ENCODE data around the gene WSCD2.

DNA sequence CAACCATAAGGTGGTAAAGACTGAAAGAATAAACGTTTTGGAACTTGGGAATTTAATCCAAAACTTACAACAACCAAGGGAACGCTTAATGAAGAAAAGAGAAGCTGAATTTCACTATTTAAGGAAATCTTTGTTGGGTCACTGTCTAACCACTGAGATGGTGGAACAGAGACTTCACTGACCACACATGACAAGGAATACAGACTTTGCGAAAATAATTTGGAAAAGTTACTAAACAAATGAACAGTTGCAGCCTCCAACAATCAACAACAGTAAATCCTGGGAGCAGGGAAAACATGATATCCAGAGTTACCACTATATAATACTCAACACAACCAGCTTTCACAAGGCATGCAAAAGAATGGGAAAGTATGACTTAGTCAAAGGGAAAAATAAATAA lies 131.0 kb downstream of the WSCD2 start:
- TF ChIP-seq MXI1 (IDR thresholded peaks at IDR 0.05; ENCODE audit: borderline replicate concordance, low read depth, low read length) = no peak
- TF ChIP-seq, protein P1, sequence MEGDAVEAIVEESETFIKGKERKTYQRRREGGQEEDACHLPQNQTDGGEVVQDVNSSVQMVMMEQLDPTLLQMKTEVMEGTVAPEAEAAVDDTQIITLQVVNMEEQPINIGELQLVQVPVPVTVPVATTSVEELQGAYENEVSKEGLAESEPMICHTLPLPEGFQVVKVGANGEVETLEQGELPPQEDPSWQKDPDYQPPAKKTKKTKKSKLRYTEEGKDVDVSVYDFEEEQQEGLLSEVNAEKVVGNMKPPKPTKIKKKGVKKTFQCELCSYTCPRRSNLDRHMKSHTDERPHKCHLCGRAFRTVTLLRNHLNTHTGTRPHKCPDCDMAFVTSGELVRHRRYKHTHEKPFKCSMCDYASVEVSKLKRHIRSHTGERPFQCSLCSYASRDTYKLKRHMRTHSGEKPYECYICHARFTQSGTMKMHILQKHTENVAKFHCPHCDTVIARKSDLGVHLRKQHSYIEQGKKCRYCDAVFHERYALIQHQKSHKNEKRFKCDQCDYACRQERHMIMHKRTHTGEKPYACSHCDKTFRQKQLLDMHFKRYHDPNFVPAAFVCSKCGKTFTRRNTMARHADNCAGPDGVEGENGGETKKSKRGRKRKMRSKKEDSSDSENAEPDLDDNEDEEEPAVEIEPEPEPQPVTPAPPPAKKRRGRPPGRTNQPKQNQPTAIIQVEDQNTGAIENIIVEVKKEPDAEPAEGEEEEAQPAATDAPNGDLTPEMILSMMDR (conservative IDR thresholded peaks at IDR 0.05; ENCODE audit: low read depth, low read length) = no peak
- TF ChIP-seq POLR2A (IDR thresholded peaks at IDR 0.05; ENCODE audit: low read depth, low read length) = no peak
- TF ChIP-seq, protein P2, sequence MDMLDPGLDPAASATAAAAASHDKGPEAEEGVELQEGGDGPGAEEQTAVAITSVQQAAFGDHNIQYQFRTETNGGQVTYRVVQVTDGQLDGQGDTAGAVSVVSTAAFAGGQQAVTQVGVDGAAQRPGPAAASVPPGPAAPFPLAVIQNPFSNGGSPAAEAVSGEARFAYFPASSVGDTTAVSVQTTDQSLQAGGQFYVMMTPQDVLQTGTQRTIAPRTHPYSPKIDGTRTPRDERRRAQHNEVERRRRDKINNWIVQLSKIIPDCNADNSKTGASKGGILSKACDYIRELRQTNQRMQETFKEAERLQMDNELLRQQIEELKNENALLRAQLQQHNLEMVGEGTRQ (IDR thresholded peaks at IDR 0.05; ENCODE audit: low read depth, low read length) = no peak
- no peak for TF ChIP-seq FOS (IDR thresholded peaks at IDR 0.05; ENCODE audit: low read depth, low read length)
- no peak for TF ChIP-seq SMC3 (IDR thresholded peaks at IDR 0.05; ENCODE audit: low read depth, low read length)
- no peak for TF ChIP-seq RFX5 (IDR thresholded peaks at IDR 0.05; ENCODE audit: low read depth, low read length)
- no peak for TF ChIP-seq CEBPB (IDR thresholded peaks at IDR 0.05; ENCODE audit: low read depth, low read length)
- no peak for TF ChIP-seq RCOR1 (IDR thresholded peaks at IDR 0.05; ENCODE audit: insufficient replicate concordance, low read length)
- TF ChIP-seq BHLHE40 (IDR thresholded peaks at IDR 0.05; ENCODE audit: low read depth, low read length) = no peak
- no peak for TF ChIP-seq MAZ (IDR thresholded peaks at IDR 0.05; ENCODE audit: borderline replicate concordance, low read depth, low read length)

Measured in IMR-90 (cell line).